Right lobe of liver (tissue), 4 donors: ENCODE data around the gene TNFRSF9.

Experiments used
- CTCF ChIP-seq, 4 donors: fragments of 200-600 bp in 3 of 4; fragments of 450-650 bp in 1 of 4; IDR thresholded peaks; one replicate each; pipeline versions ENCODE4 v1.5.1 to v1.8.0; 2016 to 2022; ENCODE audit warnings: antibody characterized with exemption in 4 of 4, mild to moderate bottlenecking in 2 of 4
- POLR2A ChIP-seq: fragments of 450-650 bp; IDR thresholded peaks from one replicate; pipeline ENCODE4 v1.6.1; 2017; ENCODE audit warnings: antibody characterized with exemption, mild to moderate bottlenecking
- donor health status: DM: no; HTN: no; CAD: no.
- donor health status: DM: no; HTN: no; CAD: no.
- donor health status: DM: no; HTN: yes; CAD: no.

DNA sequence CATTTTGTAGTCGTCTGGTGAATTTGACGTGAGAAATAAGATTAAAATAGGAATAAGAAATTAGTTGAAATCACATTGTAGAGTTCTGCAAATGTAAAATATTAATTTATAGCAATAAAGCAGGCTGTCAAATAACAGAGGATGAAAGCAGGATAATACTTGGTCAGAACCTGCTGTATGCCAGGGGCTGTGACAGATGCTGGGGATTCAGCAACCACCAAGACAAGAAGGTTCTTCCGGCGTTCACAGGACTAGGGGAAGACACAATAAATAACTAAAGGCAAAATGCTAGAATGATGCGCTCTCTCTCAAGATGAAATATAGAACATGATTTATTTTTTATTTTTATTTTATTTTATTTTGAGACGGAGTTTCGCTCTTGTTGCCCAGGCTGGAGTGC lies 14.0 kb upstream of the TNFRSF9 start:
- TF ChIP-seq POLR2A, result no peak
- no peak for TF ChIP-seq CTCF (IDR thresholded peaks at IDR 0.05)
